GM18870 (cell line): ENCODE results near the gene CCDC107.

Experiments used
- ATAC-seq: cut with Tn5 transposase; IDR thresholded peaks from one replicate; pipeline ENCODE4 v1.9.1; 2021; ENCODE audit warnings: moderate library complexity; ENCODE audit not compliant: unreplicated experiment

Gene CCDC107

GRCh38 chr9:35659340-35659739 lies 1.2 kb downstream of the CCDC107 start:
- no peak for ATAC-seq

GRCh38 chr9:35660966-35661415 lies 2.9 kb downstream of the CCDC107 start:
- ATAC-seq: no peak

GRCh38 chr9:35661756-35662350 lies 3.8 kb downstream of the CCDC107 start:
- no peak for ATAC-seq

- ATAC-seq: no peak
Measured at GRCh38 chr9:35662437-35662836, 4.3 kb downstream of the CCDC107 start.

- no peak for ATAC-seq
Measured at GRCh38 chr9:35664531-35665470, 6.7 kb downstream of the CCDC107 start, which contains the start of gene ARHGEF39. Gene ARHGEF39 (minus strand): TSS chr9:35665195. CDS start chr9:35665169, 26 bp downstream.

- no peak for ATAC-seq
Measured at GRCh38 chr9:35665471-35665818, 7.4 kb downstream of the CCDC107 start.

- no peak for ATAC-seq
Measured at GRCh38 chr9:35666045-35666444, 8.0 kb downstream of the CCDC107 start.

GRCh38 chr9:35666549-35666948 lies 8.5 kb downstream of the CCDC107 start:
- ATAC-seq: no peak

- ATAC-seq: no peak
Measured at GRCh38 chr9:35667939-35668338, 9.8 kb downstream of the CCDC107 start.

GRCh38 chr9:35669331-35670145 lies 11.4 kb downstream of the CCDC107 start:
- ATAC-seq: no peak

GRCh38 chr9:35673132-35674024 lies 15.3 kb downstream of the CCDC107 start, which contains the start of gene CA9:
Gene CA9 (plus strand): TSS chr9:35673928. CDS start chr9:35673960, 32 bp downstream.
- no peak for ATAC-seq

- ATAC-seq: no peak
Measured at GRCh38 chr9:35674025-35674361, 15.9 kb downstream of the CCDC107 start.

- no peak for ATAC-seq
Measured at GRCh38 chr9:35675204-35675603, 17.1 kb downstream of the CCDC107 start.

GRCh38 chr9:35675732-35676392 lies 17.8 kb downstream of the CCDC107 start:
- no peak for ATAC-seq

- ATAC-seq: no peak
Measured at GRCh38 chr9:35679091-35679490, 21.0 kb downstream of the CCDC107 start.

- ATAC-seq: no peak
Measured at GRCh38 chr9:35679766-35680330, 21.8 kb downstream of the CCDC107 start.

GRCh38 chr9:35680331-35681105 lies 22.4 kb downstream of the CCDC107 start:
- no peak for ATAC-seq

- ATAC-seq: no peak
Measured at GRCh38 chr9:35681341-35682002, 23.4 kb downstream of the CCDC107 start.
